Neural cell (in vitro differentiated cells): Measurements from ENCODE around the gene KLF12. TPM values are rescaled to one million over a fixed set of nuclear protein-coding genes. Genes with fewer than 3 reads are reported as not detected.

Source experiments
- H2AFZ ChIP-seq: fragments of 200-600, 300-800 bp; sonication (generic), shearing (Covaris generic); 2 replicates; pipeline ENCODE4 v1.6.0; 2014; ENCODE audit warnings: low read depth, mild to moderate bottlenecking, antibody characterized with exemption, low read length, moderate library complexity
- H3F3A ChIP-seq: fragments of 200-600 bp; shearing (Covaris generic); 2 replicates; pipeline ENCODE4 v1.6.1; 2016; ENCODE audit warnings: mild to moderate bottlenecking, moderate library complexity, mixed read lengths, antibody characterized with exemption, low read length; ENCODE audit not compliant: insufficient read depth, poor library complexity, severe bottlenecking
- H3K27ac ChIP-seq: fragments of 200-600, 300-800 bp; sonication (generic), shearing (Covaris generic); 2 replicates; pipeline ENCODE4 v1.5.1; 2014; ENCODE audit warnings: mild to moderate bottlenecking, low read length, moderate library complexity
- H3K27me3 ChIP-seq: fragments of 300-800, 200-600 bp; sonication (generic), shearing (Covaris generic); 2 replicates; pipeline ENCODE4 v1.6.0; 2014; ENCODE audit warnings: mild to moderate bottlenecking, low read depth, low read length, moderate library complexity; ENCODE audit not compliant: insufficient read depth
- H3K36me3 ChIP-seq: fragments of 300-800, 200-600 bp; sonication (generic), shearing (Covaris generic); 2 replicates; pipeline ENCODE4 v1.5.1; 2014; ENCODE audit warnings: mild to moderate bottlenecking, antibody characterized with exemption, low read length, moderate library complexity; ENCODE audit not compliant: insufficient read depth
- H3K4me2 ChIP-seq: fragments of 300-800, 200-600 bp; sonication (generic), shearing (Covaris generic); 2 replicates; pipeline ENCODE4 v1.6.0; 2014; ENCODE audit warnings: mild to moderate bottlenecking, low read length
- H3K4me3 ChIP-seq: fragments of 300-800, 200-600 bp; sonication (generic), shearing (Covaris generic); 2 replicates; pipeline ENCODE4 v1.5.1; 2014; ENCODE audit warnings: mild to moderate bottlenecking, low read length, moderate library complexity
- H3K79me2 ChIP-seq: fragments of 200-600 bp; shearing (Covaris generic); replicated peaks from 2 replicates; pipeline ENCODE4 v1.6.0; 2014; ENCODE audit warnings: mild to moderate bottlenecking, low read length, moderate library complexity; ENCODE audit not compliant: insufficient read depth
- H3K9ac ChIP-seq: fragments of 300-800, 200-600 bp; sonication (generic), shearing (Covaris generic); 2 replicates; pipeline ENCODE4 v1.6.1; 2016; ENCODE audit warnings: mild to moderate bottlenecking, low read length, mixed read lengths
- H3K9me2 ChIP-seq: fragments of 200-600 bp; shearing (Covaris generic); 2 replicates; pipeline ENCODE4 v1.6.1; 2016; ENCODE audit warnings: mild to moderate bottlenecking, low read length, mixed read lengths; ENCODE audit not compliant: insufficient read depth
- H3K9me3 ChIP-seq: fragments of 200-600, 300-800 bp; sonication (generic), shearing (Covaris generic); 2 replicates; pipeline ENCODE4 v1.6.1; 2016; ENCODE audit warnings: mild to moderate bottlenecking, mixed run types, low read length, moderate library complexity, mixed read lengths
- H4K20me1 ChIP-seq: fragments of 200-600 bp; shearing (Covaris generic); 2 replicates; pipeline ENCODE4 v1.6.1; 2016; ENCODE audit warnings: mild to moderate bottlenecking, mixed run types; ENCODE audit not compliant: insufficient read depth
- EP300 ChIP-seq: fragments of 450-650 bp; conservative IDR thresholded peaks from 2 replicates; pipeline ENCODE4 v1.6.1; 2014; ENCODE audit warnings: antibody characterized with exemption, mild to moderate bottlenecking, moderate library complexity; ENCODE audit not compliant: poor library complexity, severe bottlenecking
- EZH2 ChIP-seq: fragments of 200-600, 300-800 bp; shearing (Covaris generic), sonication (generic); IDR thresholded peaks from 2 replicates; pipeline ENCODE4 v1.6.1; 2014; ENCODE audit warnings: antibody characterized with exemption, low read length, borderline replicate concordance, mild to moderate bottlenecking; ENCODE audit not compliant: insufficient read depth, poor library complexity, severe bottlenecking
- MXI1 ChIP-seq: fragments of 450-650 bp; conservative IDR thresholded peaks from 2 replicates; pipeline ENCODE4 v1.6.1; 2014; ENCODE audit warnings: antibody characterized with exemption, mild to moderate bottlenecking; ENCODE audit not compliant: poor library complexity, severe bottlenecking
- POLR2AphosphoS5 ChIP-seq: IDR thresholded peaks from 2 replicates; pipeline ENCODE4 v1.6.1; 2012
- RAD21 ChIP-seq: fragments of 450-650 bp; conservative IDR thresholded peaks from 2 replicates; pipeline ENCODE4 v1.6.1; 2014; ENCODE audit warnings: antibody characterized with exemption, mild to moderate bottlenecking, moderate library complexity
- SMC3 ChIP-seq: fragments of 450-650 bp; conservative IDR thresholded peaks from 2 replicates; pipeline ENCODE4 v1.6.1; 2014; ENCODE audit warnings: antibody characterized with exemption, mild to moderate bottlenecking, moderate library complexity; ENCODE audit not compliant: poor library complexity
- TAF1 ChIP-seq: IDR thresholded peaks from 2 replicates; pipeline ENCODE4 v1.6.1; 2012; ENCODE audit warnings: low read depth
- polyA plus RNA-seq: library from polyadenylated mRNA; depleted of rRNA; stranded (reverse); fragments of >200 nt; gene quantifications from 2 replicates; pipeline ENCODE4 v1.2.3, GENCODE V29; 2014
- TF ChIP-seq, protein P1 (sequence below): IDR thresholded peaks from 2 replicates; pipeline ENCODE4 v1.6.1; 2012; ENCODE audit warnings: borderline replicate concordance
- TF ChIP-seq, protein P2 (sequence below): fragments of 450-650 bp; IDR thresholded peaks from 2 replicates; pipeline ENCODE4 v1.5.1; 2014; ENCODE audit warnings: antibody characterized with exemption, mild to moderate bottlenecking, moderate library complexity; ENCODE audit not compliant: poor library complexity, severe bottlenecking

KLF12 gene
- polyA plus RNA-seq, 1 donor from 2014 or later, result 53.5 TPM

DNA sequence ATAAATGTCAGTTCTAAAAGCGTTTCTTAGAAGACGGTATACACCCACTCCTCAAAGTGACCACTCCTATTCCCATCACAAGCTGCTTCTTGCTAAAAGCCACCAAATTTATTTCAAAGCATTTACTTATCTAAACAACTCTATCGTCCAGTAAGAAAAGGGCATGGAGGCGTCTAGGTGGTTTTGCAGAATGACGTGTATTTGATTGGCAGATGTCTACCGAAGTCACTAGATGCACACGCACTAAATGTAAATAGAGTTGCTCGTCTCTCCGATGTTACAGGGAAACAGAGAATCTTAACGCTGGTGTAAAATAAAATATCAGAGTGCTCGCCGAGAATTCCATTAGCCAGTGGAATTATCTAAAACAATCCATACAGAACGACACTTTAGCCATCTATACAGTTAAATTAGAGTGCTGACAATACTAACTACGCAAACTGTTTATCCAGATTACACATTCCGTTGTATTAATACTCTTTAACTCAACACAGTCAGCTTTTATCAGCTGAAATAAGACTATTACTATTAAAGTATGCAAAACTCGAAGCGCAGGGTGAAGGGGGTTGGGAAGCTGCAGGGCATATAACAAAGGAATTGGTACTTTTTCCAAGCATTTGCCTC, 1.9 kb downstream of the KLF12 start:
- Histone ChIP-seq H3F3A (peaks cover 6% of the 10 kb centered on the region), H3K9me2 (no peaks in the 10 kb centered on the region), H3K4me2 (peak overlapping the region; percentile 95), H3K4me3 (peak overlapping the region; percentile 76), H2AFZ (no peak overlapping the region), H3K27me3 (no peaks in the 10 kb centered on the region), H3K9me3 (no peaks in the 10 kb centered on the region), H3K27ac (peak overlapping the region; percentile 98), H3K9ac (peak overlapping the region; percentile 98), H4K20me1 (no peaks in the 10 kb centered on the region), H3K79me2 (peaks cover 58% of the 10 kb centered on the region), H3K36me3 (no peaks in the 10 kb centered on the region)
- peak; percentile 35 for TF ChIP-seq POLR2AphosphoS5
- TF ChIP-seq, protein P1, sequence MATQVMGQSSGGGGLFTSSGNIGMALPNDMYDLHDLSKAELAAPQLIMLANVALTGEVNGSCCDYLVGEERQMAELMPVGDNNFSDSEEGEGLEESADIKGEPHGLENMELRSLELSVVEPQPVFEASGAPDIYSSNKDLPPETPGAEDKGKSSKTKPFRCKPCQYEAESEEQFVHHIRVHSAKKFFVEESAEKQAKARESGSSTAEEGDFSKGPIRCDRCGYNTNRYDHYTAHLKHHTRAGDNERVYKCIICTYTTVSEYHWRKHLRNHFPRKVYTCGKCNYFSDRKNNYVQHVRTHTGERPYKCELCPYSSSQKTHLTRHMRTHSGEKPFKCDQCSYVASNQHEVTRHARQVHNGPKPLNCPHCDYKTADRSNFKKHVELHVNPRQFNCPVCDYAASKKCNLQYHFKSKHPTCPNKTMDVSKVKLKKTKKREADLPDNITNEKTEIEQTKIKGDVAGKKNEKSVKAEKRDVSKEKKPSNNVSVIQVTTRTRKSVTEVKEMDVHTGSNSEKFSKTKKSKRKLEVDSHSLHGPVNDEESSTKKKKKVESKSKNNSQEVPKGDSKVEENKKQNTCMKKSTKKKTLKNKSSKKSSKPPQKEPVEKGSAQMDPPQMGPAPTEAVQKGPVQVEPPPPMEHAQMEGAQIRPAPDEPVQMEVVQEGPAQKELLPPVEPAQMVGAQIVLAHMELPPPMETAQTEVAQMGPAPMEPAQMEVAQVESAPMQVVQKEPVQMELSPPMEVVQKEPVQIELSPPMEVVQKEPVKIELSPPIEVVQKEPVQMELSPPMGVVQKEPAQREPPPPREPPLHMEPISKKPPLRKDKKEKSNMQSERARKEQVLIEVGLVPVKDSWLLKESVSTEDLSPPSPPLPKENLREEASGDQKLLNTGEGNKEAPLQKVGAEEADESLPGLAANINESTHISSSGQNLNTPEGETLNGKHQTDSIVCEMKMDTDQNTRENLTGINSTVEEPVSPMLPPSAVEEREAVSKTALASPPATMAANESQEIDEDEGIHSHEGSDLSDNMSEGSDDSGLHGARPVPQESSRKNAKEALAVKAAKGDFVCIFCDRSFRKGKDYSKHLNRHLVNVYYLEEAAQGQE, result no peak
- TF ChIP-seq TAF1, result no peak
- TF ChIP-seq MXI1, result no peak
- TF ChIP-seq SMC3, result no peak
- TF ChIP-seq, protein P2, sequence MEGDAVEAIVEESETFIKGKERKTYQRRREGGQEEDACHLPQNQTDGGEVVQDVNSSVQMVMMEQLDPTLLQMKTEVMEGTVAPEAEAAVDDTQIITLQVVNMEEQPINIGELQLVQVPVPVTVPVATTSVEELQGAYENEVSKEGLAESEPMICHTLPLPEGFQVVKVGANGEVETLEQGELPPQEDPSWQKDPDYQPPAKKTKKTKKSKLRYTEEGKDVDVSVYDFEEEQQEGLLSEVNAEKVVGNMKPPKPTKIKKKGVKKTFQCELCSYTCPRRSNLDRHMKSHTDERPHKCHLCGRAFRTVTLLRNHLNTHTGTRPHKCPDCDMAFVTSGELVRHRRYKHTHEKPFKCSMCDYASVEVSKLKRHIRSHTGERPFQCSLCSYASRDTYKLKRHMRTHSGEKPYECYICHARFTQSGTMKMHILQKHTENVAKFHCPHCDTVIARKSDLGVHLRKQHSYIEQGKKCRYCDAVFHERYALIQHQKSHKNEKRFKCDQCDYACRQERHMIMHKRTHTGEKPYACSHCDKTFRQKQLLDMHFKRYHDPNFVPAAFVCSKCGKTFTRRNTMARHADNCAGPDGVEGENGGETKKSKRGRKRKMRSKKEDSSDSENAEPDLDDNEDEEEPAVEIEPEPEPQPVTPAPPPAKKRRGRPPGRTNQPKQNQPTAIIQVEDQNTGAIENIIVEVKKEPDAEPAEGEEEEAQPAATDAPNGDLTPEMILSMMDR, result no peak
- TF ChIP-seq RAD21, result peak; percentile 8
- TF ChIP-seq EZH2, result no peak
- peak; percentile 67 for TF ChIP-seq EP300

DNA sequence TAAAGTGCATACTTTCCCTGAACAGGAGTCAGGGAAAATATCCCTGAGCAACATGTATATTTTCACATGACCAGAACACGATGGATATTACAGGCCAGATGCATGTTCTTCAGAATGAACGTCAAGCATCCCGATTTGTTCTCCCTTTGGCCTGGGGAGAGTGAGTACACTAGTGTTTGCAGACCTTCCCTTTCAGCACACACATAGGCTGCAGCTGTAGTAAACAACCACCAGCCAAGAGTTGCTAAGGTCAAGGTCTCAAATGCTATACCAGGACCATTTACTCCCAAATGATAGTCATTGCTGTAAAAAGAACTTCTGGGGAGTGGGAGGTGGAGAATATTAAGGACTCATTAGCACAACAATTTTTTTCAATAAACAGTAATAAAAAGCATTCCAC, 3.0 kb downstream of the KLF12 start:
- H4K20me1 ChIP-seq, result no peaks in the 10 kb centered on the region
- H2AFZ ChIP-seq, result no peak overlapping the region
- no peaks in the 10 kb centered on the region for H3K9me3 ChIP-seq
- no peaks in the 10 kb centered on the region for H3K27me3 ChIP-seq
- peak overlapping the region; percentile 98 for H3K27ac ChIP-seq
- no peaks in the 10 kb centered on the region for H3K36me3 ChIP-seq
- peaks cover 68% of the 10 kb centered on the region for H3K79me2 ChIP-seq
- H3K9ac ChIP-seq, result peak overlapping the region; percentile 98
- no peaks in the 10 kb centered on the region for H3F3A ChIP-seq
- no peaks in the 10 kb centered on the region for H3K9me2 ChIP-seq
- H3K4me3 ChIP-seq, result peak overlapping the region; percentile 76
- peak overlapping the region; percentile 95 for H3K4me2 ChIP-seq
- no peak for TF ChIP-seq MXI1
- TF ChIP-seq SMC3, result no peak
- no peak for TF ChIP-seq POLR2AphosphoS5
- no peak for TF ChIP-seq EP300
- TF ChIP-seq EZH2, result no peak
- TF ChIP-seq, protein P2, result no peak
- TF ChIP-seq RAD21, result no peak
- TF ChIP-seq TAF1, result no peak
- TF ChIP-seq, protein P1, result no peak
